Caki2 (cell line): ENCODE results near the gene CUBN. TPM values are rescaled to one million over a fixed set of nuclear protein-coding genes. Genes with fewer than 3 reads are reported as not detected.
"Not testable (repeated sequence)": the region's sequence is repeated elsewhere in the genome, so short reads cannot be mapped to it uniquely, and the experiment has no call there.

ENCODE experiments used
- DNase-seq: peaks from one replicate; pipeline ENCODE4 v3.0.0-alpha.2; 2015; ENCODE audit warnings: low read depth
- in situ Hi-C: cut with HindIII; loops from 2 replicates; pipeline ENCODE4 v1.10.0; 2016; ENCODE audit warnings: low sequenced_read_pairs, low pct_unique_long_range_greater_than_20kb, mixed read lengths
- total RNA-seq: library from RNA; depleted of rRNA; stranded (reverse); fragments of >200 nt; shearing (Covaris generic); gene quantifications from 2 replicates; pipeline ENCODE4 v1.2.3, GENCODE V29; 2014; ENCODE audit warnings: low replicate concordance

Gene CUBN
- total RNA-seq, 1 experiment from 2014 or later: 0.34 TPM

- DNase-seq: peak; percentile 79
- in situ Hi-C loops: not testable (repeated sequence)
Observed at GRCh38 chr10:17114878-17115444, 14.7 kb downstream of the CUBN start.

GRCh38 chr10:17113889-17114540 is 15.6 kb downstream of the CUBN start:
- in situ Hi-C loops: no loop called here
- DNase-seq: no peak

GRCh38 chr10:17113346-17113745 is 16.3 kb downstream of the CUBN start:
- in situ Hi-C loops: no loop called here
- no peak for DNase-seq

GRCh38 chr10:17112566-17112965 is 17.0 kb downstream of the CUBN start:
- DNase-seq: no peak
- in situ Hi-C loops: no loop called here

- DNase-seq: no peak
- in situ Hi-C loops: no loop called here
Observed at GRCh38 chr10:17109475-17110207, 20.0 kb downstream of the CUBN start.

- in situ Hi-C loops: no loop called here
- DNase-seq: no peak
Observed at GRCh38 chr10:17109046-17109445, 20.6 kb downstream of the CUBN start.

- in situ Hi-C loops: no loop called here
- DNase-seq: no peak
Observed at GRCh38 chr10:17106991-17107390, 22.6 kb downstream of the CUBN start.

- in situ Hi-C loops: no loop called here
- DNase-seq: peak; percentile 72
Observed at GRCh38 chr10:17101910-17102266, 27.7 kb downstream of the CUBN start.

GRCh38 chr10:17101257-17101909 is 28.2 kb downstream of the CUBN start:
- peak; percentile 73 for DNase-seq
- in situ Hi-C loops: no loop called here

- DNase-seq: no peak
- in situ Hi-C loops: no loop called here
Observed at GRCh38 chr10:17100586-17100985, 29.0 kb downstream of the CUBN start.

GRCh38 chr10:17098012-17098411 is 31.6 kb downstream of the CUBN start:
- in situ Hi-C loops: no loop called here
- DNase-seq: no peak

GRCh38 chr10:17094844-17095243 is 34.8 kb downstream of the CUBN start:
- no peak for DNase-seq
- in situ Hi-C loops: no loop called here

GRCh38 chr10:17092986-17093803 is 36.4 kb downstream of the CUBN start:
- no peak for DNase-seq
- in situ Hi-C loops: no loop called here

GRCh38 chr10:17092216-17092944 is 37.2 kb downstream of the CUBN start:
- no peak for DNase-seq
- in situ Hi-C loops: no loop called here

- in situ Hi-C loops: no loop called here
- no peak for DNase-seq
Observed at GRCh38 chr10:17088118-17088806, 41.3 kb downstream of the CUBN start.

- in situ Hi-C loops: no loop called here
- DNase-seq: no peak
Observed at GRCh38 chr10:17086865-17087367, 42.7 kb downstream of the CUBN start.
